Peyer's patch (tissue), 4 donors: ENCODE data around the gene NETO2.

Experiments
- POLR2A ChIP-seq, 2 donors: fragments of 450-650 bp; IDR thresholded peaks; one replicate each; pipeline ENCODE4 v1.5.1; 2017; ENCODE audit warnings: antibody characterized with exemption in 2 of 2, mild to moderate bottlenecking in 2 of 2, moderate library complexity in 2 of 2
- TF ChIP-seq, protein P1 (sequence below), 6 experiments: fragments of 450-650 bp in 4 of 6; fragments of 200-600 bp in 2 of 6; sonication (generic) in 1 of 6; IDR thresholded peaks; one replicate each; pipeline ENCODE4 v1.5.1; 2017 to 2019; ENCODE audit warnings: antibody characterized with exemption in 6 of 6, mild to moderate bottlenecking in 3 of 6, moderate library complexity in 1 of 6

DNA sequence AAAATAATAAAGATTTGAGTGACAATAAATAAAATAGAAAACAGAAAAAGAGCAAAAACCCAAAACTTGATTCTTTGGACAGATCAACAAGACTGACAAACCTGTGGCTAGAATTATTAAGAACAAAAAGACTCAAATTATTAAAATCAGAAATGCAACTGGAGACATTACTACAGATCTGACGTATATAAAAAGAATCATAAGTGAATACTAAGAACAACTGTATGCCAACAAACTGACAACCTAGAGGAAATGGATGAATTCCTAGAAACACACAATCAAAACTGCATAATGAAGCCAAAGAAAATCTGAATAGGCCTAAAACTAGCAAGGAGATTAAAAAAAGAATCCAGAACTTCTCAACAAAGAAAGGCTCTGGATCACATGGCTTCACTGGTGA, 47.4 kb downstream of the NETO2 start:
- TF ChIP-seq, protein P1, sequence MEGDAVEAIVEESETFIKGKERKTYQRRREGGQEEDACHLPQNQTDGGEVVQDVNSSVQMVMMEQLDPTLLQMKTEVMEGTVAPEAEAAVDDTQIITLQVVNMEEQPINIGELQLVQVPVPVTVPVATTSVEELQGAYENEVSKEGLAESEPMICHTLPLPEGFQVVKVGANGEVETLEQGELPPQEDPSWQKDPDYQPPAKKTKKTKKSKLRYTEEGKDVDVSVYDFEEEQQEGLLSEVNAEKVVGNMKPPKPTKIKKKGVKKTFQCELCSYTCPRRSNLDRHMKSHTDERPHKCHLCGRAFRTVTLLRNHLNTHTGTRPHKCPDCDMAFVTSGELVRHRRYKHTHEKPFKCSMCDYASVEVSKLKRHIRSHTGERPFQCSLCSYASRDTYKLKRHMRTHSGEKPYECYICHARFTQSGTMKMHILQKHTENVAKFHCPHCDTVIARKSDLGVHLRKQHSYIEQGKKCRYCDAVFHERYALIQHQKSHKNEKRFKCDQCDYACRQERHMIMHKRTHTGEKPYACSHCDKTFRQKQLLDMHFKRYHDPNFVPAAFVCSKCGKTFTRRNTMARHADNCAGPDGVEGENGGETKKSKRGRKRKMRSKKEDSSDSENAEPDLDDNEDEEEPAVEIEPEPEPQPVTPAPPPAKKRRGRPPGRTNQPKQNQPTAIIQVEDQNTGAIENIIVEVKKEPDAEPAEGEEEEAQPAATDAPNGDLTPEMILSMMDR (IDR thresholded peaks at IDR 0.05) = no peak
- TF ChIP-seq POLR2A (IDR thresholded peaks at IDR 0.05) = no peak
